Activated T-helper 2 cell treated with anti-CD3 and anti-CD28 coated beads, Interferon-gamma antibody, Interleukin-2, Interleukin-4, amounts not matched to agents 10 μg/mL and 5 μg/mL and 100 μg/mL, durations not matched to agents 14 hours and 24 hours and 36 hours (primary cell): ENCODE data around the gene C2. TPM values are rescaled to one million over a fixed set of nuclear protein-coding genes. Genes with fewer than 3 reads are reported as not detected.
"Not testable (repeated sequence)": the region's sequence is repeated elsewhere in the genome, so short reads cannot be mapped to it uniquely, and the experiment has no call there.

Source experiments
- DNase-seq: peaks from one replicate; pipeline ENCODE4 v3.0.0; 2021; ENCODE audit warnings: low spot score
- H3K27ac Mint-ChIP-seq: one replicate; pipeline ENCODE4 v1.8.0; 2021; ENCODE audit warnings: mixed read lengths
- H3K27me3 Mint-ChIP-seq: one replicate; pipeline ENCODE4 v1.8.0; 2021; ENCODE audit warnings: low read depth, mixed read lengths
- H3K36me3 Mint-ChIP-seq: one replicate; pipeline ENCODE4 v1.8.0; 2021; ENCODE audit warnings: low read depth, mixed read lengths
- H3K4me1 Mint-ChIP-seq: one replicate; pipeline ENCODE4 v1.8.0; 2021; ENCODE audit warnings: low read depth, mixed read lengths
- H3K4me3 Mint-ChIP-seq: one replicate; pipeline ENCODE4 v1.8.0; 2021; ENCODE audit warnings: low read depth, mild to moderate bottlenecking, moderate library complexity, mixed read lengths
- H3K9me3 Mint-ChIP-seq: one replicate; pipeline ENCODE4 v1.8.0; 2021; ENCODE audit warnings: mixed read lengths
- intact Hi-C: fragments of 100-400 bp; cut with micrococcal nuclease; formaldehyde crosslinking; loops from one replicate; pipeline ENCODE4 v1.15.1; 2023
- total RNA-seq: library from RNA; stranded (reverse); gene quantifications from 2 replicates; pipeline ENCODE4 v1.2.3, GENCODE V29; 2022

Gene C2
- total RNA-seq, 1 donor from 2014 or later = 1.1 TPM

DNA sequence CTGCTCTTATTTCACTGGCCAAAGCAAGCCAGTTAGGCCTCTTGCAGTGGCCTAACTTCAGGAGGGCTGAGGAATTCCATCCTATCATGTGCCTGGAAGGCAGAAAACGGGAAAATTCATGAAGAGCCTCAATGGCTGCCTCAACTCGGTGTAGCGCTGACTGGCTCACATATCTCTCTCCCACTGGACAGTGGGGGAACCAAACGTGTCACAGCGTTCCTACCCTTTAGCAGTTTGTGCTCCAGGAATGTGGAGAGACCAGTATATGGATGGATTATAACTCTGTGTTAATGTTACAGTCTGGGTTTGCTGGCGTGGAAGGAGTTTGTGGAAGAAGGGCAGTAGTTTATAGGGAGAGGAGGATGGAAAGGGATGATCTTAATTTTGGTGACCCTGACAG is 11.8 kb upstream of the C2 start:
- DNase-seq = no peak
- H3K4me3 Mint-ChIP-seq = no peak overlapping the region
- H3K27ac Mint-ChIP-seq = no peak overlapping the region
- H3K36me3 Mint-ChIP-seq = no peaks in the 10 kb centered on the region
- H3K27me3 Mint-ChIP-seq = no peaks in the 10 kb centered on the region
- intact Hi-C loops = no loop called here
- H3K4me1 Mint-ChIP-seq = peaks cover 2% of the 10 kb centered on the region
- no peaks in the 10 kb centered on the region for H3K9me3 Mint-ChIP-seq

DNA sequence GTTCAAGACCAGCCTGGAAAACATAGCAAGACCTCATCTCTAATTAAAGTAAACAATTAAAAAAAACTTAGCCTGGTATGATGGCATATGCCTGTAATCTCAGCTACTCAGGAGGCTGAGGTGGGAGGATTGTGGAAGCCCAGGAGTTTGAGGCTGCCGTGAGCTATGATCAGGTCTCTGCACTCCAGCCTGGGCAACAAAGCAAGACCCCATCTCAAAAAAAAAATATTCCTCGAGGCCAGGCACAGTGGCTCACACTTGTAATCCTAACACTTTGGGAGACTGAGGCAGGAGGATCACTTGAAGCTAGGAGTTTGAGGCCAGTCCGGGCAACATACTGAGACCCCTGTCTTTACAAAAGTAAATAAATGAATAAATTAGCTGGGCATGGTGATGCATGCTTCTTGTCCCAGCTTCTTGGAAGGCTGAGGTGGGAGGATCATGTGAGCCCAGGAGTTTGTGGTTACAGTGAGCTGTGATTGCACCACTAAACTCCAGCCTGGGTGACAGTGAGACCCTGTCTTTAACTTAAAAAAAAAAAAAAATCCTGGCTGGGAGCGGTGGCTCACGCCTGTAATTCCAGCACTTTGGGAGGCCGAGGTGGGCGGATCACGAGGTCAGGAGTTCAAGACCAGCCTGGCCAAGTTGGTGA is 9.3 kb upstream of the C2 start:
- Mint-ChIP-seq H3K4me3 (no peak overlapping the region), H3K36me3 (no peaks in the 10 kb centered on the region), H3K9me3 (no peaks in the 10 kb centered on the region), H3K4me1 (no peaks in the 10 kb centered on the region), H3K27ac (no peak overlapping the region), H3K27me3 (no peaks in the 10 kb centered on the region)
- DNase-seq = no peak
- intact Hi-C loops = no loop called here

DNA sequence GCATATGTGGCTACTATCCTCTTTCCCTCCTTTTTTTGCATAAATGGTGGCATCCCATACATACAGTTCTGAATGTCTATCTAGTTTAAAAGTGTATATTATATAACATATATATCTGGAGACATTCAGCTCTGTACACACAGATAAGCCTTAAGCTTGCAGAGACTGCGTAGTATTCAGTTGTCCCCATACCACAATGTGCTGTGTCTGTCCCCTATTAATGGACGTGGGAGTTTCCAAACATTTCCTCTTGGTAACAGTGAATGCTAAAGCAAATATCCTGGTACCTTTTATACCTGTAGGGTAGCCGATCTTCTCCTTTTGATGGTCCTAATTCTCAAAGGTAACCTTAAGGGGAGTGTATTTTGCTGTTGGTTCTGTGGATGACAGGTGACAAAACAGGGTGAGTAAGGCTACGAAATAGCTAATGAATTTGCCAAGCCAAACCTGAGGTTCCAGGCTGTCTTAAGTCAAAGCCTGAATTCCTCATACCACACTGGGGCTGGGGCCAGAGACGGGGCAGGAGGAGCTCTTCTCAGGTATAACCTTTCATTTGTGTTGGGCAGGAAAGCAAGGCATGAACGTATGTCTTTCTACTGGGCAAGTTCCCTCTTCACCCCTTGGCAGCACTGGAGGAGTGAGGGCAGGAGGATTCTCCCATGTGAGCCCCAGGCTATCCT is 7.8 kb upstream of the C2 start:
- Mint-ChIP-seq H3K36me3 (no peaks in the 10 kb centered on the region), H3K27me3 (no peaks in the 10 kb centered on the region), H3K9me3 (no peaks in the 10 kb centered on the region), H3K27ac (no peak overlapping the region), H3K4me1 (no peaks in the 10 kb centered on the region), H3K4me3 (no peak overlapping the region)
- no peak for DNase-seq
- intact Hi-C loops = no loop called here

DNA sequence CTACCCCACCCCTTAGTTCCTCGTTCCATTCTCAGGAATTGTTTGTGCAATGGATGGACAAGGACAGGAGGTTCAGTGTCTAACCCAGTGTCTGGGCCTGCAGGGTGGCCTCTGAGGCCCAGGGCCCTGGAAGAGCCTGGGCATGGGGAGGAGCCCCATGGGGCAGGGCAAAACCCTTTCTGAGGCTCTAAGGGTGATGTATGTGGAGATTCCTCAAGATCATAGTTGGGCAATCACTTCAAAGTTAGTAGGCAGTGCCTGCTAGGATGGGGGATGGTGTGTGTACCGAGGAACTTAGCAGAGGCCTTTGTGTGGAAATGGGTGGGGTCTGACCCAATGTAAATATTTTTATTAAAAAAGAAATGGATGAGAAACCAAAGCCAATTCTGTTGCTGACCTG is 6.7 kb upstream of the C2 start:
- Mint-ChIP-seq H3K27me3 (no peaks in the 10 kb centered on the region), H3K4me3 (no peak overlapping the region), H3K27ac (no peak overlapping the region), H3K9me3 (no peaks in the 10 kb centered on the region), H3K36me3 (no peaks in the 10 kb centered on the region), H3K4me1 (no peaks in the 10 kb centered on the region)
- intact Hi-C loops = no loop called here
- no peak for DNase-seq

DNA sequence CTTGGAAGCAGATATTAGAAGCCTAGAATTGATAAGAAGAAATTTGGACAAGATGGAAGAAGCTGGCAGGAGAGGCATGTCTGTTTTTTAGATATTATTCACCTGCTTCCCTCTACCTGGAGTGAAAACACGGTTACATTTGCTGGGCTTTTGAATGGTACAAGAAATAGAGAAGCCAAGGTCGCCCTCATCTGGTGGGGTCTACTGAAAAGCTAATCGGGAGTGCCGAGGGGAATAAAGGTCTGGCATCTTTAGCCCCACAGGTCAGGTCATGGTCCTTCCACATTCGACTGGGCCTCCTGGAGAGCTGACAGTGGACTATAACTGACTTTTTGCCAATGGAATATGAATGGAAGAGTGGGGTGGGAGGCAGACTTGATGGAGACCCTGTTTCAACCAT is 4.6 kb upstream of the C2 start:
- intact Hi-C loops = no loop called here
- Mint-ChIP-seq H3K27me3 (peaks cover 2% of the 10 kb centered on the region), H3K4me3 (no peak overlapping the region), H3K4me1 (no peaks in the 10 kb centered on the region), H3K36me3 (no peaks in the 10 kb centered on the region), H3K27ac (no peak overlapping the region), H3K9me3 (no peaks in the 10 kb centered on the region)
- no peak for DNase-seq

DNA sequence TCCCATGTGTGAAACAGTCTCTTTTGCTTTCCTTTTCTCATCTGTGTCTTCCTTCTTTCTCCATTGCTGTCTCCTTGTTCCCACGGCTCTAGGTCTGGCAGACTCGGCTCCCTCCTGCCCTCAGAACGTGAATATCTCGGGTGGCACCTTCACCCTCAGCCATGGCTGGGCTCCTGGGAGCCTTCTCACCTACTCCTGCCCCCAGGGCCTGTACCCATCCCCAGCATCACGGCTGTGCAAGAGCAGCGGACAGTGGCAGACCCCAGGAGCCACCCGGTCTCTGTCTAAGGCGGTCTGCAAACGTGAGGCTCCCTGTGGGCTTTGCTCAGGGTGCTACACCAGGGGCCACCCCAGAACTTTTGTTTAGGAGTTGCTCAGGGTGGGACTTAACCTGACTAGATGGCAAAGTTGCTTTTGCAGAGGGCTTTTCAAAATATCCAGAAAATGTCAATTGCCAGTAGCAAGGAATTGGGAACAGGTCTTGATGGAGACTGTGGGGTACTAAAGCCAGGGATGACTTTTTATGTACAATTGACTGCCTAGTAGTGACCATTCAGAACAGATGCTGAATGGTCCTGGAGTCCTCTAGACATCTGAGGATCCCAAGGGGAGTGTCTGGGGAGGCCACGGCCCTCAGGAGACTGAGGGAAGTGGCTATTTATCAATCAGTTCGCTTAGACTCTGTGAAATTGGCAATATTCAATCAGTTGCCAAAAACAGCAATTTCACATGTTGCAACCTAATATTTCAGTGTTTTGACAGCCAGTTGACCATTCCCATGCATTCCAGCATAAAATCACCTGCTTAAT is 550 bp downstream of the C2 start:
- Mint-ChIP-seq H3K27me3 (peaks cover 3% of the 10 kb centered on the region), H3K36me3 (no peaks in the 10 kb centered on the region), H3K27ac (no peak overlapping the region), H3K4me1 (no peaks in the 10 kb centered on the region), H3K4me3 (no peak overlapping the region), H3K9me3 (no peaks in the 10 kb centered on the region)
- DNase-seq = no peak
- intact Hi-C loops = no loop called here

DNA sequence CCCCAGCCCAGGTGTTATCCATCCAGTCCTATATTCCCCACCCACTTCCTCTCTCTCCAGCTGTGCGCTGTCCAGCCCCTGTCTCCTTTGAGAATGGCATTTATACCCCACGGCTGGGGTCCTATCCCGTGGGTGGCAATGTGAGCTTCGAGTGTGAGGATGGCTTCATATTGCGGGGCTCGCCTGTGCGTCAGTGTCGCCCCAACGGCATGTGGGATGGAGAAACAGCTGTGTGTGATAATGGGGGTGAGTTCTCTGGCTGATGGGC is 1.1 kb downstream of the C2 start:
- H3K4me3 Mint-ChIP-seq = no peak overlapping the region
- H3K27me3 Mint-ChIP-seq = peaks cover 3% of the 10 kb centered on the region
- no peaks in the 10 kb centered on the region for H3K36me3 Mint-ChIP-seq
- H3K9me3 Mint-ChIP-seq = no peaks in the 10 kb centered on the region
- no peak for DNase-seq
- H3K4me1 Mint-ChIP-seq = no peaks in the 10 kb centered on the region
- intact Hi-C loops = no loop called here
- no peak overlapping the region for H3K27ac Mint-ChIP-seq

DNA sequence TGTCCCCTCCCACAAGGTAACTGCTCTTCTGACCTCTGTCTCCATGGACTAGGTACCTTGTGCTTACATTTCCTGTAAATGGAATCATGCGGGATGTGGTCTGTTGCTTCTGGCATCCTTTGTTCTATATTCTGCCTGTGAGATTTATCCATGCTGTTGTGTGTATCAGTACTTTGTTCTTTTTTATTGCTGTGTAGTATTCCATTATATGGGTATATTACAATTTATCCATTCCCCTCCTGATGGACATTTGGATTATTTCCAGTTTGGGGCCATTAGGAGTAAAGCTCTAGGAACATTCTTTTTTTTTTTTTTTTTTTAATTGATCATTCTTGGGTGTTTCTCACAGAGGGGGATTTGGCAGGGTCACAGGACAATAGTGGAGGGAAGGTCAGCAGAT is 3.4 kb downstream of the C2 start:
- DNase-seq = no peak

DNA sequence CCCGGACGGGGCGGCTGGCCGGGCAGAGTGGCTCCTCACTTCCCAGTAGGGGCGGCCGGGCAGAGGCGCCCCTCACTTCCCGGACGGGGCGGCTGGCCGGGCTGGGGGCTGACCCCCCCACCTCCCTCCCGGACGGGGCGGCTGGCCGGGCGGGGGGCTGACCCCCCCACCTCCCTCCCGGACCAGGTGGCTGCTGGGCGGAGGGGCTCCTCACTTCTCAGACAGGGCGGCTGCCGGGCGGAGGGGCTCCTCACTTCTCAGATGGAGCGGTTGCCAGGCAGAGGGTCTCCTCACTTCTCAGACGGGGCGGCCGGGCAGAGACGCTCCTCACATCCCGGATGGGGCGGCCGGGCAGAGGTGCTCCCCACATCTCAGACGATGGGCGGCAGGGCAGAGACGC is 4.6 kb downstream of the C2 start:
- DNase-seq, intact Hi-C loops, H3K27me3 Mint-ChIP-seq, H3K4me3 Mint-ChIP-seq, H3K36me3 Mint-ChIP-seq, H3K4me1 Mint-ChIP-seq, H3K27ac Mint-ChIP-seq, H3K9me3 Mint-ChIP-seq: not testable (repeated sequence)

More for the DNA sequence above, 3.4 kb downstream of the C2 start:
- H3K9me3 Mint-ChIP-seq = no peaks in the 10 kb centered on the region
- H3K4me3 Mint-ChIP-seq = no peak overlapping the region
- H3K36me3 Mint-ChIP-seq = no peaks in the 10 kb centered on the region
- H3K4me1 Mint-ChIP-seq = no peaks in the 10 kb centered on the region
- peaks cover 3% of the 10 kb centered on the region for H3K27me3 Mint-ChIP-seq
- H3K27ac Mint-ChIP-seq = no peak overlapping the region
- intact Hi-C loops = no loop called here

DNA sequence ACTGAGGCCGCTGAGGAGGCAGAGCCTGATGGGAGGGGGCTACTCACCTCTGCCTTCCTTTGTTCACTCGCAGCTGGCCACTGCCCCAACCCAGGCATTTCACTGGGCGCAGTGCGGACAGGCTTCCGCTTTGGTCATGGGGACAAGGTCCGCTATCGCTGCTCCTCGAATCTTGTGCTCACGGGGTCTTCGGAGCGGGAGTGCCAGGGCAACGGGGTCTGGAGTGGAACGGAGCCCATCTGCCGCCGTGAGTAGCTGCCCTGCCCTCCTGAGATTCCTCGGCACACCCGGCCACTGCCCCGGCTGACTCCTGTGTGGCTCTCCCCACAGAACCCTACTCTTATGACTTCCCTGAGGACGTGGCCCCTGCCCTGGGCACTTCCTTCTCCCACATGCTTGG is 6.0 kb downstream of the C2 start:
- DNase-seq = no peak
- H3K27me3 Mint-ChIP-seq = no peaks in the 10 kb centered on the region
- no peaks in the 10 kb centered on the region for H3K4me1 Mint-ChIP-seq
- H3K4me3 Mint-ChIP-seq = no peak overlapping the region
- no peak overlapping the region for H3K27ac Mint-ChIP-seq
- H3K36me3 Mint-ChIP-seq = no peaks in the 10 kb centered on the region
- intact Hi-C loops = no loop called here
- no peaks in the 10 kb centered on the region for H3K9me3 Mint-ChIP-seq

DNA sequence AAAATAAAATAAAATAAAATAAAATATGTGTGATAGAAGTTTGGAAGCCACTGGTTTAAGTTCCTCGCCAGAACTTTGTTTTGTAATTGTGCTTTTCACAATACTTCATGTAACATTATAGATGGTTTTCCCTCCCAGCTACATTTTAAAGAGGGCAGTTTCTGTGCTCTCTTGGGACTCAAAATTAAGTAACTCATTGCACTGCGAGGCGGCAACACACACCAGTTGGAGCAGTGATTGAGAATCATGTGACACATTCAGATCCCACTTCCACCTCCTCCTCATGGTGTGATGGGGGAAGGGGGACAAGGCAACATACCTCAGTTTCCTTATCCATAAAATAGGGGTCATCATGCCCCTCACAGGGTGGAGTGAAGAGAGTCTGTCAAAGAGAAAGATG is 7.5 kb downstream of the C2 start:
- intact Hi-C loops = no loop called here
- H3K27me3 Mint-ChIP-seq = no peaks in the 10 kb centered on the region
- no peaks in the 10 kb centered on the region for H3K36me3 Mint-ChIP-seq

DNA sequence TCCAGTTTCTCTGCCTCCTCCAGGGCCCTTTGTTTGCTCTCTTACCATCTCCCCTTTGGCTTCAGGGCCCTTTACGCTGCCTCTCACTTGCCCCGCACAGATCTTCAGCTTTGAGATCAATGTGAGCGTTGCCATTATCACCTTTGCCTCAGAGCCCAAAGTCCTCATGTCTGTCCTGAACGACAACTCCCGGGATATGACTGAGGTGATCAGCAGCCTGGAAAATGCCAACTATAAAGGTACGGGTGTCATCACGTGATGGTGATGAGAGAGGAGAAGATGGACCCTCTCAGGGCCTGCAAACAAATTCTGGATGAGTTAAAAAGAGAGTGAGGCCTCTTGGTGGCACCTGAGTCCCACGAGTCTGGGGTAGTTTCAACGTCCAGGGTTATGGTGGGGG is 8.3 kb downstream of the C2 start:
- no peaks in the 10 kb centered on the region for H3K27me3 Mint-ChIP-seq
- no peak overlapping the region for H3K4me3 Mint-ChIP-seq
- no peak for DNase-seq
- H3K36me3 Mint-ChIP-seq = no peaks in the 10 kb centered on the region
- H3K9me3 Mint-ChIP-seq = no peaks in the 10 kb centered on the region
- intact Hi-C loops = no loop called here
- no peak overlapping the region for H3K27ac Mint-ChIP-seq
- no peaks in the 10 kb centered on the region for H3K4me1 Mint-ChIP-seq

More for the DNA sequence above, 7.5 kb downstream of the C2 start:
- DNase-seq = no peak
- H3K4me3 Mint-ChIP-seq = no peak overlapping the region
- no peak overlapping the region for H3K27ac Mint-ChIP-seq
- H3K4me1 Mint-ChIP-seq = no peaks in the 10 kb centered on the region
- no peaks in the 10 kb centered on the region for H3K9me3 Mint-ChIP-seq

DNA sequence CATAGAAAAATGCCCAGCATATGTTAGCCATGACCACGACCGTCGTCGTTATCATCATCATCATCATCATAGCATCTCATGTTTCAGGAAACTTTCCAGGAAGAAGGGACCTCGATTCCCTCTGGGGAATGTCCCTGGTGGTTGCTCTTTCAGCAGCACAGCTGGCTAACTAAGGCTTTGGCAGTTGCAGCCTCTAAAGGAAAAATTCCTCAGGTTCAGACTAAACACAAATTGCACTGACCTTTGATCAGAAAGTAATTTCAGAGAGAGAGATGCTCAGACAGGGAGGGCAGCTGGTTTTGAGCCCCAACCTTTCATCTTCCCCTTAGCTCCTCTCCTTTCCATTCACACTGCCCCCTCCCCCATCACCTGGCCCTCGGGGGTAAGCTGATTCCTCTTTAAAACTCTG is 12.7 kb downstream of the C2 start:
- Mint-ChIP-seq H3K36me3 (no peaks in the 10 kb centered on the region), H3K27me3 (peaks cover 7% of the 10 kb centered on the region), H3K4me1 (no peaks in the 10 kb centered on the region), H3K4me3 (no peak overlapping the region), H3K27ac (no peak overlapping the region), H3K9me3 (no peaks in the 10 kb centered on the region)
- intact Hi-C loops = no loop called here
- DNase-seq = no peak
